NCI-H2107 treated with DMSO at 0.1 percent for 48 hours (cell line): ENCODE data around the gene B3GALT6.

Source experiments
- DNase-seq: peaks from one replicate; lab custom pipeline; 2025; ENCODE audit not compliant: unreplicated experiment; lab: John Stamatoyannopoulos, UW

Gene B3GALT6

GRCh38 chr1:1215881-1216605 is 16.0 kb upstream of the B3GALT6 start:
- DNase-seq = no peak

- DNase-seq = no peak
These were observed 15.0 kb upstream of the B3GALT6 start for GRCh38 chr1:1216770-1217620.

DNA sequence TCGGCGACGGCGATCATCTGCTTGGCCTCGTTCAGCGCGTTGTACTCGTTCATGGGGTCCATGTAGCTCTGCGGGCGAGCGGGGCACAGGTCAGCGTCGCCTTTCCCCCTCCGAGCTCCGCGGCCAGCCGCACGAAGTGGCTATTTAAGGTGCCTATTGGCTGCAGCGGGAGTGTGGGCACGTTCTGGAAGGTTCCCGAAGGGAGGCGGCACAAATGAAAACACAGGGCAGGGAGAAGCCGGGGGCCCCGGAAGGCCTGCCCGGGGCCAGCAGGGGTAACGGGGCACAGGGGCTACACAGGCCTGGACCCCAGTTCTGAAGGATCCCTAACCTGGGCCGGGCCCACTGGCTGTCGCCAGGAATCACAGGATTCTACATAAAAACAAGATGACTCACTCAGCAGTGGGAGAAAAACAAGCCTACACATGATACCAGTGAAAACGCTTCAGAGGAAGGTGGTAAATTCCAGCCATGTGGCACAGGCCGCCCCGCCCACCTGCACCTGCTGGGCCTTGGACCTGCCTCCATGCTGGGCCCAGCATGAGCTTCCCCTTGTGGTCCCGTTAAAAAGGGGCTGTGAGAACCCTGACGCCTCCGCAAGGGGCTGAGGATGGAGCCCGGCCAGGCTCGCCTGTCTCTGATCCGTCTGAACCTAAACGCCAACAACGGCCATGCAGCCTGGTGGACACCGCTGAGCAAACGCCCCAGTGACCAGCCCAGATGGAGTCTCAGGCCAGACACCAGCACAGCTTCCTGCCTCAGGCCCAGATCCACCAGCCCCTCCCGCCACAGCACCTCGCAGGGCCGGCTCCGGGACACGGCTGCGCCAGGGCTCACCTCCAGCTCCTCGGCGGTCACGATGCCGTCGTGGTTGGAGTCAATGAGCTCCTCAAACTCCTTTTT is 14.2 kb upstream of the B3GALT6 start:
- DNase-seq = no peak

- DNase-seq = no peak
These were observed 13.4 kb upstream of the B3GALT6 start for GRCh38 chr1:1218524-1219200.

- DNase-seq = no peak
These were observed 12.7 kb upstream of the B3GALT6 start for GRCh38 chr1:1219341-1219740.

GRCh38 chr1:1220197-1220596 is 11.8 kb upstream of the B3GALT6 start:
- DNase-seq = no peak

DNA sequence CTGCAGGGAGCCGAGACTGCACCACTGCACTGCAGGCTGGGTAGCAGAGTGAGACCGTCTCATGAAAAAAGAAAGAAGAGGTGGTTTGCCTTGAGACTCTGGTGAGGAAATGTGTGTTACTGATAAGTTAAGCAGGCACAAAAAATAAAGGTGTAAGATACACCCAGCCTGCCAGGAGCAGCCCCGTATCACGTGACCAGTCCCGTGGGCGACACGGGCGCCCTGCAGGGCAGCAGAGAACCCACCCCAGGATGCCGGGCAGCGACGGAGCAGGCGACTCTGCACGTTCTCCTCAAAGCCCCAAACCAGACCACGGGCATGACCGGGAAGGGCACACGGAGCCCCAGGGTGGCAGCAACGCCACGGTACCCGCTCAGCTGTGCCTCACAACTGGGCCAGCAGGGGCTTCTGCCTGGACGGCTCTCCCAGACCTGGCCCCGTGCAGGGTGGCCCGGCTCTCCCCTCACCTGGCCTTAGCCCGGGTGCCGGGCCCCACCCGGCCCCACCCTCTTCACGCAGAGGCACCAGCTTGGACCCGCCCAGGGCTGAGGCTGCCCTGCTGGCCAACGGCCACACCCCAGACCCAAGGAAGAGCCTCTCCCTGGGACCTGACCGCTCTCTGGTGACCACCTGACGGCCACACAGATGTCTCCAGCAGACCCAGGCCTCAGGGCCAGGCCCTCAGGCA is 10.0 kb upstream of the B3GALT6 start:
- DNase-seq = no peak

GRCh38 chr1:1222575-1223225 is 9.3 kb upstream of the B3GALT6 start:
- DNase-seq = no peak

- no peak for DNase-seq
These were observed 8.7 kb upstream of the B3GALT6 start for GRCh38 chr1:1223321-1223720.

- DNase-seq = no peak
These were observed 8.1 kb upstream of the B3GALT6 start for GRCh38 chr1:1223891-1224290.

- DNase-seq = no peak
These were observed 6.7 kb upstream of the B3GALT6 start for GRCh38 chr1:1225238-1225845.

GRCh38 chr1:1225913-1226312 is 6.1 kb upstream of the B3GALT6 start:
- no peak for DNase-seq

DNA sequence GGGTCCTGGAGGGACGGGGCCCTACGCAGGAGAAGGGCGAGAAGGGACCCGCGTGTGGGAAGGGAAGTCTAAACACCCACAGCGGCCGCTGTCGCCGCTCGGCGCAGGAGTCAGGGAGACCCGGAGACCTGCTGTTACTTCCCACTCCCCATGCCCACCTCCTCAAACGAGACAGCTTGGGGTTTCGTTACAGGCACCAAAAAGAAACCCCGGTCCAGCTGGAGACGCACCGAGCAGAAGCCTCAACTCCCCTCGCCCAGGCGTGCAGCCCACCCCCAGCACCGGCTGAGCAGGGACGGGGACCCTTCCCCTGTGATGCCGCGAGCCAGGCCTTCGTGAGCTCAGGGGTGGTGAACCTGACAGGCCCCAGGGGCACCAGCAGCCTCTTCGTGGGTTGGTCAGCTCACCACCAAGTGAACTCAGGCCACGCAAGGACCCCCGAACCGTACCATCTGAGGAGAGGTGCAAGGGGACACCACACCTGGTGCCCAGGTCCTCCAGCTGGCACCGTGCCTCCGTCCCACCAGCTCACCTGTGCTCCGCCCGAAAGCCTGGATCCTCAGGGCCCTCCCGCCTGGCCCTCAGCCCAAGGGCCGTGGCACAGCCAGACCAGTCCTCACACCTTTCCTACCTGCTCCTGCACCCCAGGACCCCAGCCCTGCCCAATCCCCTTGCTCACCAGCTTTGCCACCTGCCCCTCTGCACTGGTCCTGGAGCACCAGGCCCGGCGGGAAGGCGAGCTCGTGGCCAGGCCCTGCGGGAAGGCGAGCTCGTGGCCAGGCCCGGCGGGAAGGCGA is 5.3 kb upstream of the B3GALT6 start:
- DNase-seq = no peak

DNA sequence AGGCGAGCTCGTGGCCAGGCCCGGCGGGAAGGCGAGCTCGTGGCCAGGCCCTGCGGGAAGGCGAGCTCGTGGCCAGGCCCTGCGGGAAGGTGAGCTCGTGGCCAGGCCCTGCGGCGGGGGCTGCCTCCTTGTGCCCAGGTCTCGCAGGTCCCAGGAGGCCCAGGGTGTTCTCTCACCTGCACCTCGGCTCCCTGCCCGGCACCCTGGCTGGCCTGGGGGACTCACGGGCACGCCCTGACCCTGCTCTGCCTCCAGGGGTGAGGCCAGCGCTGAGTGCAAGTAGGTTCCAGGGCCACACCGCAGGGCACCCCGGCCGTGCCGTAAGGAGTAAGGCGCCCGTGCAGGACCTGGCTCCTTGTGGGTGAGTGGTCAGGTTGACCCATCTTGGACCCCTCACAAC is 4.7 kb upstream of the B3GALT6 start:
- no peak for DNase-seq

- DNase-seq = no peak
These were observed 3.9 kb upstream of the B3GALT6 start for GRCh38 chr1:1228187-1228586.

DNA sequence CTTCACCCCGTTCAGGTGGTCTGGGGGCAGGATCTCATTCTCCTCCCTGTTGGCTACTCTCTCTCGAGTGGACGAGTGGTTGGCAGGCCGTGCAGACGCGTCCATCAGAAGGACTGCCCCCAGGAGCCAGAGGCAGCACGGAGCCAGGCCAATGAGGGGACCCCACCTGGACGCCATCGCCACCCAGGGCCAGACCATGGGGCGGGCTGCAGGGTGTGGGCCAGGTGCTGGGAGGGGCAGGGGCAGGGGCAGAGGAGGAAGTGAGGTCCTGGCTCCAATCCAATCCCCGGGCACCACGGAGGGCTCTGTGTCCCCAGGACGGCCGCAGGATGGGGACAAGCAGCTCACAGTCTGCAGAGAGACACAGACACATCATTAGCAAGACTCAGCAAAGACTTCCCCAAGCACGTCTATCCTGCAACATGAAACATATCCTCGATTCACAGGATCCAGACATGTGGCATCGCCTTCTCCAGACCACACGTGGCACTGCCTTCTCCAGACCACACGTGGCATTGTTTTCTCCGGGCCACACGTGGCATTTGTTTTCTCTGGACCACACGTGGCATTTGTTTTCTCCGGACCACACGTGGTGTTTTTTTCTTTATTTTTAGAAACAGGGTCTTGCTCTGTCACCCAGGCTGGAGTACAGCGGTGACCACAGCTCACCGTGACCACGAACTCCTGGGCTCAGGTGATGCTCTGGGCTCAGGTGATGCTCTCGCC is 3.3 kb upstream of the B3GALT6 start:
- no peak for DNase-seq

DNA sequence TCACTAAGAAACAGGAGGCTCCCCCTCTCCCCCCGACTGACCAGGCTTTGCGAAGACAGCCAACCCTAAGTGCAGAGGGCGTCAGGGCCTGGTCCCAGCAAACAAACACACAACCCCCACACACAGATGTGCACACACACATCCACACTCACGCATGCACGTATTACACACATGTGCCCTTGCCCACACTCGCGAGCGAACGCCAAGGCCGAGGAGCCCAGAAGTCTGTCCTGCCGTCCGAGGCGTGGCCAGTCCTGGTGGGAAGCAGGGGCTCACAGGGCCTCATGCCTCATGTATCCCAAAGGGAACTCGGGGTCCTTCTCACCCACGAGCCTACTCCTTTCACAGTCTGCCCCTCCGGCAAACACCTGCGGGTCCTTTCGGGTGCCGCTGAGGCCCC is 2.3 kb upstream of the B3GALT6 start:
- DNase-seq = no peak
